OCI-LY7 (cell line): ENCODE results near the gene MACROD2.

ENCODE experiments used
- EZH2phosphoT487 ChIP-seq: fragments of 200-600 bp; sonication (generic); IDR thresholded peaks from 2 replicates; pipeline ENCODE4 v1.6.1; 2018; ENCODE audit warnings: low read depth, borderline replicate concordance, mild to moderate bottlenecking, mixed run types, antibody characterized with exemption, low read length, moderate library complexity, mixed read lengths
- TF ChIP-seq, protein P1 (sequence below): fragments of 200-600 bp; sonication (generic); conservative IDR thresholded peaks from 2 replicates; pipeline ENCODE4 v1.5.1; 2014; ENCODE audit warnings: mild to moderate bottlenecking, antibody characterized with exemption, low read length, moderate library complexity, mixed read lengths

DNA sequence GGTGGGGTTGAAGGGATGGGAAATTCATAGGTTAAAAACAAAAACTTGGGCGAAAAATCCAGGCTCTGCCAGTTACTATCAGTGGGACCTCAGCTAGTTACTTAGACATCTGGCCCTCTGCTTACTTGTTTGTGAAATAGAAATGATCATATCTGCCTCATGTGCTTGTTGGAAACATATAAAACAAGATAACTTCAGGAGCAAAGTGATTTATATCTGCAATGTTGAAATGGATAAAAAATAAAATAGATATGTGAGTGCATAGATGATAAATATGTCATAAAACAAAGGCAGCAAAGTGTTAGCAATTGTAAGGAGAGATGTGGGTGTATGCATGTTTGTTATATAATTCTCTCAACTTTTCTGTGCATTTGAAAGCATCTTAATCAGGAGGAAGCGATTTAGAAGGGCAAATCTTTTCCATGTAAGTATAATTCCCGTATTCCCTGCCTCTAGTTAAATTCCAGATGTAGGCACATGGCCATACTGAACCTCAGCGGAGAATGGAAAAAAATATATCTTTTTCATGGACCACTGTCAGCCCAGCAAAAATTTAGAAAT, 921.1 kb downstream of the MACROD2 start:
- TF ChIP-seq, protein P1, sequence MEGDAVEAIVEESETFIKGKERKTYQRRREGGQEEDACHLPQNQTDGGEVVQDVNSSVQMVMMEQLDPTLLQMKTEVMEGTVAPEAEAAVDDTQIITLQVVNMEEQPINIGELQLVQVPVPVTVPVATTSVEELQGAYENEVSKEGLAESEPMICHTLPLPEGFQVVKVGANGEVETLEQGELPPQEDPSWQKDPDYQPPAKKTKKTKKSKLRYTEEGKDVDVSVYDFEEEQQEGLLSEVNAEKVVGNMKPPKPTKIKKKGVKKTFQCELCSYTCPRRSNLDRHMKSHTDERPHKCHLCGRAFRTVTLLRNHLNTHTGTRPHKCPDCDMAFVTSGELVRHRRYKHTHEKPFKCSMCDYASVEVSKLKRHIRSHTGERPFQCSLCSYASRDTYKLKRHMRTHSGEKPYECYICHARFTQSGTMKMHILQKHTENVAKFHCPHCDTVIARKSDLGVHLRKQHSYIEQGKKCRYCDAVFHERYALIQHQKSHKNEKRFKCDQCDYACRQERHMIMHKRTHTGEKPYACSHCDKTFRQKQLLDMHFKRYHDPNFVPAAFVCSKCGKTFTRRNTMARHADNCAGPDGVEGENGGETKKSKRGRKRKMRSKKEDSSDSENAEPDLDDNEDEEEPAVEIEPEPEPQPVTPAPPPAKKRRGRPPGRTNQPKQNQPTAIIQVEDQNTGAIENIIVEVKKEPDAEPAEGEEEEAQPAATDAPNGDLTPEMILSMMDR = no peak
- no peak for TF ChIP-seq EZH2phosphoT487
